K562 (cell line): ENCODE data around the gene SLC23A2. TPM values are rescaled to one million over a fixed set of nuclear protein-coding genes. Genes with fewer than 3 reads are reported as not detected.

Source experiments
- ATAC-seq: fragments of 200-7000 bp; cut with Tn5 transposase; 3 replicates; pipeline ENCODE4 v1.9.1; 2020; ENCODE audit warnings: moderate library complexity
- BruUV-seq: library from RNA; stranded (reverse); fragments of 400-500 nt; replicated peaks from 2 replicates; lab custom pipeline; 2021; lab: Mats Ljungman, UMichigan
- CTCF ChIA-PET: fragments of 300-600 bp; formaldehyde crosslinking; extraction: SDS; loops from one replicate; lab custom pipeline; 2021; ENCODE audit warnings: low intra/inter-chr PET ratio; lab: Yijun Ruan, JAX
- POLR2A ChIA-PET: fragments of 300-600, 350-650 bp; sonication (Branson Sonifier 250); formaldehyde crosslinking; extraction: SDS; loops from one replicate; lab custom pipeline; 2021; ENCODE audit warnings: antibody characterized with exemption, inconsistent platforms; lab: Yijun Ruan, JAX
- DNase-seq, 4 experiments: peaks; one replicate each; pipeline versions ENCODE4 v3.0.0 to v3.0.0-alpha.2; 2011 to 2018; ENCODE audit warnings: low spot score in 3 of 4, mixed read lengths in 3 of 4; ENCODE audit errors: extremely low read depth in 1 of 4
- FAIRE-seq: peaks from 2 replicates; lab custom pipeline; 2011; peaks lifted over from hg19 to GRCh38; lab: Jason Lieb, UNC
- H2AFZ ChIP-seq: 2 replicates; pipeline ENCODE4 v1.6.0; 2011; ENCODE audit warnings: low read depth, low read length, control low read depth, inconsistent platforms
- H3K27ac ChIP-seq: fragments of 200-600 bp; 3 replicates; pipeline ENCODE4 v1.8.0; 2011; ENCODE audit warnings: low read depth, mild to moderate bottlenecking, control low read depth, inconsistent platforms, low read length, moderate library complexity, mixed read lengths; ENCODE audit errors: extremely low read depth
- H3K27me3 ChIP-seq, 2 experiments: fragments of 300-600 bp in 1 of 2; 2 replicates in 1 of 2; 3 replicates in 1 of 2; pipeline versions ENCODE4 v1.6.0 to v1.8.0; 2011; ENCODE audit warnings: inconsistent platforms in 2 of 2, low read length in 2 of 2, mild to moderate bottlenecking in 1 of 2, mixed read lengths in 1 of 2, moderate library complexity in 1 of 2; ENCODE audit not compliant: control insufficient read depth in 2 of 2, insufficient read depth in 2 of 2
- H3K36me3 ChIP-seq: fragments of 300-600 bp; 3 replicates; pipeline ENCODE4 v1.8.0; 2011; ENCODE audit warnings: mild to moderate bottlenecking, low read length, inconsistent platforms; ENCODE audit not compliant: control insufficient read depth, insufficient read depth
- H3K4me1 ChIP-seq, 2 experiments: fragments of 200-600 bp in 1 of 2; replicated peaks in 1 of 2; 2 replicates in 1 of 2; 3 replicates in 1 of 2; pipeline versions ENCODE4 v1.5.1 to v1.8.0; 2011; ENCODE audit warnings: inconsistent platforms in 2 of 2, low read length in 2 of 2, mild to moderate bottlenecking in 1 of 2, mixed read lengths in 1 of 2, moderate library complexity in 1 of 2; ENCODE audit not compliant: control insufficient read depth in 2 of 2, insufficient read depth in 2 of 2
- H3K4me2 ChIP-seq: 2 replicates; pipeline ENCODE4 v1.6.1; 2011; ENCODE audit warnings: low read length, control low read depth, inconsistent platforms, mixed read lengths; ENCODE audit not compliant: insufficient read depth
- H3K4me3 ChIP-seq: fragments of 200-600 bp; sonication (generic), shearing (Covaris generic); 2 replicates; pipeline ENCODE4 v1.5.1; 2016; ENCODE audit warnings: control low read depth, inconsistent platforms
- H3K79me2 ChIP-seq: fragments of 200-600 bp; 3 replicates; pipeline ENCODE4 v1.8.0; 2011; ENCODE audit warnings: low read length, inconsistent platforms; ENCODE audit not compliant: control insufficient read depth, insufficient read depth
- H3K9ac ChIP-seq, 2 experiments: 2 replicates each; pipeline versions ENCODE4 v1.6.0 to v1.6.1; 2011; ENCODE audit warnings: low read depth in 2 of 2, low read length in 2 of 2, control low read depth in 1 of 2, inconsistent platforms in 1 of 2, mild to moderate bottlenecking in 1 of 2, mixed read lengths in 1 of 2; ENCODE audit not compliant: insufficient read depth in 1 of 2
- H3K9me1 ChIP-seq: one replicate; pipeline ENCODE4 v1.6.0; 2011; ENCODE audit warnings: inconsistent platforms, mild to moderate bottlenecking, low read length, moderate library complexity; ENCODE audit not compliant: control insufficient read depth, insufficient read depth
- H3K9me3 ChIP-seq: replicated peaks from 2 replicates; pipeline ENCODE4 v1.5.1; 2011; ENCODE audit warnings: low read depth, low read length, inconsistent platforms; ENCODE audit not compliant: control insufficient read depth, insufficient read depth
- H4K20me1 ChIP-seq: replicated peaks from 2 replicates; pipeline ENCODE4 v1.6.1; 2011; ENCODE audit warnings: low read length, inconsistent platforms, mixed read lengths; ENCODE audit not compliant: control insufficient read depth, insufficient read depth
- BRF1 ChIP-seq: IDR thresholded peaks from 3 replicates; pipeline ENCODE4 v1.6.1; 2011; ENCODE audit warnings: borderline replicate concordance, mild to moderate bottlenecking; ENCODE audit not compliant: insufficient read length; ENCODE audit errors: extremely low read depth
- GABPA ChIP-seq: fragments of 200-800 bp; sonication (Bioruptor generic); conservative IDR thresholded peaks from 2 replicates; pipeline ENCODE4 v1.6.1; 2016; ENCODE audit warnings: low read depth, missing genetic modification characterization, missing compliant biosample characterization
- PRDM10 ChIP-seq: fragments of 450-650 bp; IDR thresholded peaks from 2 replicates; pipeline ENCODE4 v1.6.1; 2018; ENCODE audit not compliant: partially characterized antibody
- SETDB1 ChIP-seq: IDR thresholded peaks from one replicate; pipeline ENCODE4 v1.6.1; 2012; ENCODE audit warnings: low read length, control low read depth, inconsistent platforms
- ZBED1 ChIP-seq: IDR thresholded peaks from 2 replicates; pipeline ENCODE4 v1.6.1; 2014
- ZNF224 ChIP-seq: sonication (generic); formaldehyde crosslinking; IDR thresholded peaks from 2 replicates; pipeline ENCODE4 v1.8.0; 2022; ENCODE audit warnings: mild to moderate bottlenecking, missing genetic modification reagents
- WGBS: fragments of 100-300 bp; shearing (Covaris generic); methylation state at CpG from one replicate; pipeline ENCODE4 v1.1.6; 2016; ENCODE audit warnings: low coverage, mixed read lengths; ENCODE audit not compliant: insufficient coverage; ENCODE audit errors: missing lambda C conversion rate; 5-methylcytosine and 5-hydroxymethylcytosine counted together
- in situ Hi-C: fragments of 300-500 bp; cut with MboI; formaldehyde crosslinking; loops from 4 replicates; pipeline ENCODE4 v1.15.0; 2018; ENCODE audit warnings: inconsistent platforms, mixed read lengths
- intact Hi-C: fragments of 100-400 bp; cut with micrococcal nuclease; formaldehyde crosslinking; loops from 2 replicates; pipeline ENCODE4 v1.14.2; 2022
- polyA plus RNA-seq, 8 experiments: library from polyadenylated mRNA; depleted of rRNA in 4 of 8; stranded (reverse) in 5 of 8; unstranded in 3 of 8; fragments of >200 nt; fragmentation: Nextera tagmentation in 2 of 8; fragmentation: Illumina TruSeq in 1 of 8; extraction: Ambion mirVana in 2 of 8; extraction: Trizol in 1 of 8; gene quantifications; 2 replicates each; pipeline versions ENCODE4 v1.2.1 to v1.2.3, GENCODE V29; 2011 to 2014; ENCODE audit warnings: inconsistent platforms in 1 of 8, missing spikeins in 1 of 8
- total RNA-seq, 7 experiments: library from RNA; depleted of rRNA in 6 of 7; stranded (reverse); fragments of >200 nt in 6 of 7; fragmentation: Illumina TruSeq in 2 of 7; extraction: Trizol in 2 of 7; gene quantifications; 2 replicates each; pipeline versions ENCODE4 v1.2.1 to v1.2.3, GENCODE V29; 2011 to 2021; ENCODE audit warnings: low replicate concordance in 1 of 7
- TF ChIP-seq, protein P1 (sequence below): sonication (generic); formaldehyde crosslinking; IDR thresholded peaks from 2 replicates; pipeline ENCODE4 v1.8.0; 2022; ENCODE audit warnings: missing genetic modification reagents, mild to moderate bottlenecking, borderline replicate concordance

SLC23A2 gene
- total and polyA plus RNA-seq, 9 of the 15 experiments (the other 6 are each of a cell fraction or from before 2014, with no cell fraction given): 0.39 to 6.7 (median 3.2) TPM

DNA sequence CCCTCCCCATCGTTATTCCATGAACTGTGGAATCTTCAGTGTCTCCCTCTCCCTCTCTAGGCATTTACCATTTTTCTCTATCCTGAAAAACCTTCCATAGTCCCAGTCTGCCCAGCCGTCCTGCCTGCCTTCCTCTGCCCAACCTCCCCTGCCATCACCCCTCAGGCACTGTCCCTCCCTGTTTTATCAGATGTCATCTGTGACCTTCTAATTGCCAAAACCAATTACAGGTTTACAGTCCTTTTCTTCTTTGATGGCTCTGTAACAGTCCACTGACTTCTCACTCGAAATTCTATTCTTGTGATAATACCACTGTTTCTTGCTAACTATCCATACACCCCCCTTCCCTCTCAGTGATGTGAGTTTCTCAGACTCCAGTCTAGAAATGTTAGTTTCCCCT lies 2.3 kb upstream of the SLC23A2 start:
- DNase-seq (no peak), FAIRE-seq (no peak), ATAC-seq (no peak)
- no peaks in the 10 kb centered on the region for H3K9me1 ChIP-seq
- no peak overlapping the region for H3K4me3 ChIP-seq
- CTCF ChIA-PET: no interaction called here
- in situ Hi-C loops (no loop called here), intact Hi-C loops (no loop called here)
- no TSS peak for BruUV-seq
- H3K9ac ChIP-seq: no peak overlapping the region
- TF ChIP-seq, protein P1, sequence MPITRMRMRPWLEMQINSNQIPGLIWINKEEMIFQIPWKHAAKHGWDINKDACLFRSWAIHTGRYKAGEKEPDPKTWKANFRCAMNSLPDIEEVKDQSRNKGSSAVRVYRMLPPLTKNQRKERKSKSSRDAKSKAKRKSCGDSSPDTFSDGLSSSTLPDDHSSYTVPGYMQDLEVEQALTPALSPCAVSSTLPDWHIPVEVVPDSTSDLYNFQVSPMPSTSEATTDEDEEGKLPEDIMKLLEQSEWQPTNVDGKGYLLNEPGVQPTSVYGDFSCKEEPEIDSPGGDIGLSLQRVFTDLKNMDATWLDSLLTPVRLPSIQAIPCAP (CRISPR knock-in tag): no peak
- TF ChIP-seq GABPA (tag): no peak
- no peak for TF ChIP-seq ZBED1
- POLR2A ChIA-PET: interaction anchor here (0.7 kb wide), 1 partner anchor 38 kb away, joined by 3 read pairs; no protein-coding TSS in a partner anchor
- WGBS: 0% methylated on average over 2 of the region's 3 CpGs
- H2AFZ ChIP-seq: no peak overlapping the region
- no peak overlapping the region for H3K4me2 ChIP-seq
- no peak overlapping the region for H3K27ac ChIP-seq
- H4K20me1 ChIP-seq: no peaks in the 10 kb centered on the region
- peaks cover 0 to 11% of the 10 kb centered on the region in 2 experiments; a peak in 3 of 5 replicates for H3K4me1 ChIP-seq
- H3K9me3 ChIP-seq: no peaks in the 10 kb centered on the region
- H3K27me3 ChIP-seq: peaks cover 0 to 5% of the 10 kb centered on the region in 2 experiments; a peak in 1 of 5 replicates
- H3K36me3 ChIP-seq: no peaks in the 10 kb centered on the region
- peaks cover 7% of the 10 kb centered on the region; the same call in 2 of the 3 replicates for H3K79me2 ChIP-seq

DNA sequence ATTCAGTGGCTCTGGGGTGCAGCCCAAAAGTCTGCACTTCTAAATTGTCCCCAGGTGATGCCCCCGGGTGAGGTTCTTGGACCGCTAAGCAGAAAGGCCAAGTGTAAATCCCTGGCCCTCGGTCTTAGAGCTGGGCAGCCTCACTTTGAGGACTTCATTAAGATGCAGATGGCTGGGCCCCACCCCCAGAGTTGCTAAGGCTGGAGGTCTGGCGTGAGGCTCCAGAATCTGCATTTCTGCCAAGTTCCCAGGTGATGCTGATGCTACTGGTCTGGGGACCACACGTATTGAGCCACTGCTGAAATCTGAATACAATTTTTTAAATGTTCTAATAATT lies 735 bp upstream of the SLC23A2 start:
- Histone ChIP-seq H3K4me2 (peak overlapping the region; percentile 75; the same call in 1 of the 2 replicates), H3K27me3 (no peaks in the 10 kb centered on the region), H3K9me3 (no peaks in the 10 kb centered on the region), H3K9me1 (no peaks in the 10 kb centered on the region), H3K4me1 (peaks cover 0 to 11% of the 10 kb centered on the region in 2 experiments; a peak in 3 of 5 replicates), H3K4me3 (peak overlapping the region; percentile 52; the same call in 1 of the 2 replicates), H3K79me2 (peaks cover 7% of the 10 kb centered on the region; the same call in 2 of the 3 replicates), H3K36me3 (no peaks in the 10 kb centered on the region), H3K9ac (no peak overlapping the region), H4K20me1 (0 out of 2 replicates have a peak, but pooled peaks cover 1% of the 10 kb centered on the region), H2AFZ (0 out of 2 replicates have a peak overlapping the region, but pooled peaks have one; percentile 84), H3K27ac (no peak overlapping the region)
- DNase-seq (no peak), ATAC-seq (peak; percentile 19; the same call in 2 of the 3 replicates), FAIRE-seq (no peak)
- WGBS: 7% methylated on average over 4 of the region's 5 CpGs
- intact Hi-C loops (no loop called here), in situ Hi-C loops (no loop called here)
- CTCF ChIA-PET: no interaction called here
- POLR2A ChIA-PET: no interaction called here
- no TSS peak for BruUV-seq
- TF ChIP-seq PRDM10 (peak; percentile 27), ZNF224 (no peak), BRF1 (no peak), SETDB1 (no peak)
